ENCODE measurements around the gene TSHZ2. TPM values are rescaled to one million over a fixed set of nuclear protein-coding genes. Genes with fewer than 3 reads are reported as not detected.
"Not testable (repeated sequence)": the region's sequence is repeated elsewhere in the genome, so short reads cannot be mapped to it uniquely, and the experiment has no call there.

TSHZ2 gene
- polyA plus RNA-seq, 12 donors: 8.0 to 36.9 (median 14.7) TPM; not detected in 1

GRCh38 chr20:52954849-52955248 is 17.3 kb upstream of the TSHZ2 start:
- DNase-seq: no peak

DNA sequence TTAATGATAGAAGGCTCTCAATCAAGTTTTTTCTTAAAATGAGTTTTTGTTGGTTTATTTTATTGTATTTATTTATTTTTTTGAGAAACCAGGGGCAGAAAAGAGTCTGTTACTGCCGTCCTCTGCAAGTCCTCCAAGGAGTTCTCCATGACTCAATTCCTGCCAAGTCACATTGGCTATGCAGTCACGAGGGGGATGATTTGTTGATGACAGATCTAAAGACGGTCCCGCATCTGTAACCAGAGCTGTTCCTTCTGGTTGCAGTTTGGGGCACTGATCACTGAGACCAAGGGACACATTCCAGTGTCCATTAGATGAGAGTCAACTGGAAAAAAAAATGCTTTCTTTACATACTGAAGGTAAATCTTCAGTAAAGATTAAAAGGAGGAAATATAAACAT is 13.9 kb upstream of the TSHZ2 start:
- DNase-seq: no peak

- peak; percentile 51 for DNase-seq
These were observed 13.0 kb upstream of the TSHZ2 start for GRCh38 chr20:52959125-52959524.

GRCh38 chr20:52962183-52962582 is 10.0 kb upstream of the TSHZ2 start:
- DNase-seq: no peak

GRCh38 chr20:52963131-52963530 is 9.0 kb upstream of the TSHZ2 start:
- no peak for DNase-seq

GRCh38 chr20:52964131-52964530 is 8.0 kb upstream of the TSHZ2 start:
- no peak for DNase-seq

- no peak for DNase-seq
These were observed 6.8 kb upstream of the TSHZ2 start for GRCh38 chr20:52965380-52965779.

- no peak for DNase-seq
These were observed 6.3 kb upstream of the TSHZ2 start for GRCh38 chr20:52965819-52966218.

DNA sequence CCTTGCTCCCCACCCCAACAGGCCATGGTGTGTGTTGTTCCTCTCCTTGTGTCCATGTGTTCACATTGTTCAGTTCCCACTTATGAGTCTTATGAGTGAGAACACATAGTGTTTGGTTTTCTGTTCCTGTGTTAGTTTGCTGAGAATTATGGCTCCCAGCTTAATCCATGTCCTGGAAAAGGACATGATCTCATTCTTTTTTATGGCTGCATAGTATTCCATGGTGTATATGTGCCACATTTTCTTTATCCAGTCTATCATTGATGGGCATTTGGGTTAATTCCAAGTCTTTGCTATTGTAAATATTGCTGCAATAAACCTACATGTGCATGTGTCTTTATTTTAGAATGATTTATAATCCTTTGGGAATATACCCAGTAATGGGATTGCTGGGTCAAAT is 5.6 kb upstream of the TSHZ2 start:
- not testable (repeated sequence) for DNase-seq

DNA sequence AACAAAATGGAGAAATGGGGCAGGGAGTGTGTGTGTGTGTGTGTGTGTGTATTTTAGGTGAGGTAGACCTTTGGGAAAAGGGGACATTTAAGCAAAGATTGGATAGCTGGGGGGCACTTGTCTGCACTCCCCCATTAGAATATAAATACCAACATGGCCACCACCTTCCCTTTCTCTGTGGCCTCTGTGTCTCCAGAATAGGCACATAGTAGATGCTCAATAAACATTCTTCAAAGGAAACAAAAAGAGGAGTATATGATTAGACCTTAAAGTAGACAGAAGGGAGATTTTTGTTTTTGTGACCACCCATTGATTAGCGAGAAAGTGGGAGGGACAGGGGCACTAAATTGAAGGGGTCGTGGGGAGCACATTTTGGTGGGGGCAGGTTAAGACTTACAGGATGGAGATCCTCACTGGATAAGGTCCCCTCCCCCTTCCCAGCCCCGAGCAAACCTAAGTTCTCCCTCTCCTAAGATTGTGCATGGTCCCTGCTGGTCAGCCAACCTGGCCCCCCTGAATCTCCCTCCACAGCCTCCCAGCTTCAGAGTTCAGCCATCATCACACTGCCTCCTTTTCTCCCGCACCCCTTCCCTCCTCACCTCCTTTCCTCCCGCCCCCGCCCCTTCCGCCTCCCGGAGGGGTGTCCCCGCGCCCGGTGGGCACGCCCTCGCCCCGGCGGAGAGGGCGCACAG is 514 bp upstream of the TSHZ2 start:
- peak; percentile 35 for DNase-seq

- DNase-seq: peak; percentile 36
These were observed 1.0 kb downstream of the TSHZ2 start for GRCh38 chr20:52972965-52973819.

DNA sequence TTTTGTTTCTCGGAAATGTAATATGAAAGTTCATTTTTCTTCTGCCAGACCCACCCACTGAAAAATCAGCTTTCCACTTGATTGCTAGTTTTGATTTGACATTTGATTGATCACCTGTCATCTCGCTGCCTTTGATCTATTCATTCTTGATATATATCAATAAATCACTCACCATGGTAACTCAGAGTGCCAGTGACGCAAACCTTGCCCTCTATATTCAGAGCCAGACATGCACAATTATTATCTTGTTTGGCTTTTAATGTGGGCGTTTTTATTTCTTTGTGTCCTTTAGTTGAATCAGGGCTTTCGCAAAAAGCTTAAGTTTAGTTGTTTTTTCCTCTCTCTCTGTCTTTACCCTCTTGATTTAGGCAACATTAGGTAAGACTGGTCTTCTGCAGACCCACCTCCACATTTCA is 2.0 kb downstream of the TSHZ2 start:
- DNase-seq: peak; percentile 43

DNA sequence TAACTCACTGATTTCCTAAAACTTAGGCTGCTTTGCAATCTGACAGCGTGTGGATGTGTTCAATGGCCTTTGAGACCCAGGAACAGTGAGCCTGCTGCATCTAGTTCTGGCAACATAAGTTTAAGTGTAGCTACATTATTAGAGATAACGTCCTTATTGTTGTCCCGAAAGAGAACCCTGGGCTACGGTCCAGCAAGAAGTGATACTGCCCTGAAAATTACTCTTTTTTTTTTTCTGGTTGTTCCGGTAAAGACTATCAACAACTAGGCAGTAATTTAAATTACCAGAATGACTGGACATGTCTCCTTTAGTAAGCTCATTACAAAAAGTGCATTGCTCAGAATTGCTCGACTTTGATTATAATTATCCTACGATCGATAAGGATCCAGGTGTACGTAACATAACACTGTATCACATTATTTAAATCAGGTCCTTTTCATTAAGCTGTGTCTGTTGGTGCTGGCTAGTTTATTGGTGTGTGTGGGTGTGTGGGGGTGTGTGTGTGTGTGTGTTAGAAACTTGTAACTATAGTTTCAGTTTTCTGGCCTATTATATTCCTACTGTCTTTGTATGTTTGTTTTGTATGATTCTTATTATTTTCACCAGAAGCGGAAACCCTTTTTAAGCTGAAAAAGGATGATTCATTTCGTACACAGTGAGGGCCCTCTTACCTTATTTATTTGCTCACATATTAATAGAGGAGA is 3.0 kb downstream of the TSHZ2 start:
- peak; percentile 69 for DNase-seq

- DNase-seq: peak; percentile 36
These were observed 3.8 kb downstream of the TSHZ2 start for GRCh38 chr20:52975803-52976531.

GRCh38 chr20:52978851-52979250 is 6.7 kb downstream of the TSHZ2 start:
- DNase-seq: no peak

DNA sequence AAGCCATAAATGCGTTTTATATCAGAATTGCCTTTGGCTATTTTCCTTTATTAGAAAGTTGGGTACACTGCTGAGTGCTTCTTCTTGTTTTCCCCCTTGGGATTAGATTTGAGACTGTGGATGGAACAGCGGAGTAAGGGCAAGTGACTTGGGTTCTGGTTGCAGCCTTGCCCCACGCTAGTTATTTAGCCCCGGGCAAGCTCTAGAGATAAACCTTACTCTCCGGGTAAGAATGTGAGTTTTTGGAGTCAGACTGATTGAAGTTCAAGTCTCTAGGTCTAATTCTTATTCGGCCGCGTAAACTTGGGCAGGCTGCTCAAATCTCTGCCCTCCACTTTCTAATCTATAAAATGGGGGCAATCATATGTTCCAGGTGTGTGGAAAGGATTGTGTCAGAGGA is 8.9 kb downstream of the TSHZ2 start:
- DNase-seq: no peak

GRCh38 chr20:52983726-52984450 is 11.7 kb downstream of the TSHZ2 start:
- DNase-seq: no peak

- no peak for DNase-seq
These were observed 12.3 kb downstream of the TSHZ2 start for GRCh38 chr20:52984451-52984810.

DNA sequence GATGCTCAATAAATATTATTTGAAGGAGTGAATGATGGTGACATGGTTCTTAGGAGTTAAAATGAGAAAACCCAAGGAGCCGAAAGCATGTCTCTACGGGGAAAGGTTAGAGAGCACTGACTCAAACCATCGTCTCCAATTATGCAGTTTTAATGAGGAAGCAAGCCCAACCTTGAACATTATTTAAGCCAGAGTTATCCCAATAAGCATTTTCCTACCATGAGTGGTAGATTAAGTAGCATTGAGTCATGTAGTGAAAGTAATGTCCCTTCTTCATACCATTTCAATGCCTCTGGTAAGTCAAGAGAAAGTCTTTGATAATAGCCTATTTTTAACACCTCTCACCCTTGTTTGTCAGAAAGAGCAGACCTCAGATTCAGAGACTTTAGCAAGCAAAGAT is 13.5 kb downstream of the TSHZ2 start:
- DNase-seq: no peak

DNA sequence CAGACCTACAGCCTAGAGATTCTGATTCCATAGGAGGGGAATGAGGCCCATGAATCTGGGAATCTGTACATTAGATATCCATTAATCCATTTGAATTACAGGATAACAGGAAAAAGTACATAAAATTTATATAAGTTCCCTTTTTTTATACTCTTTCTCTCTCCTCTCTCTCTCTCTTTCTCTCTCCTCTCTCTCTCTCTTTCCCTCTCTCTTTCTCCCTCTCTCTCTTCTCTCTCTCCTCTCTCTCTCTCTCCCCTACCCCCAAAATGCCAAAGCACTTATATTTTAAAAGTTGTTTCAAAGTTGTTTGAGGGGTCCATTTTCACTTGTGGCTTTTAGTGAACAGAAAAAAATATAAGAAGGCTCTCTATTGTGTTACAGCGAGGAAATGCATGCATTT is 15.1 kb downstream of the TSHZ2 start:
- no peak for DNase-seq

DNA sequence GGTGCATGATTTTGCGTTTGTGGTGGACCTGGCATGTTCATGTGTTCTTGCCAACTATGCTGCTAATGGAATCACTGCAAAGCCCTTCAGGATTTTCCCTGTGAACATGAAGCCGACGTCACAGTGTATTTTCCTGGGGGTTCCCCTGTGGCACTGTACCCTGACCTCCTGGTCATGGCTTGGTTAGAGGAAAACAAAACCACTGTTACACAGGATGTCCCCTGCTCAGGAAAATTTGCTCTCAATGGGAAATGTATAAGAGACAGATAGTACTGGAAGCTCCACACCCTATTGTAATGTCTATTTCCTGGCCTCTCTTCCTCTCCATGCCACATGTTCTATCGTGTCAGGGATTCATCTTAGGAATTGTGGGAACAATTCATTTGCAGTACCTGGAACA is 19.7 kb downstream of the TSHZ2 start:
- peak; percentile 31 for DNase-seq

Data from muscle of arm (tissue), 12 donors.